HUES64 (cell line): ENCODE data around the gene SYNE1.
"Not testable (repeated sequence)": the region's sequence is repeated elsewhere in the genome, so short reads cannot be mapped to it uniquely, and the experiment has no call there.

Source experiments
- H3K27ac ChIP-seq: 2 replicates; pipeline ENCODE4 v1.7.0; 2013; ENCODE audit warnings: low read depth, low read length, inconsistent platforms
- H3K27me3 ChIP-seq: 2 replicates; pipeline ENCODE4 v1.6.1; 2013; ENCODE audit warnings: mild to moderate bottlenecking, low read length; ENCODE audit not compliant: insufficient read depth
- H3K36me3 ChIP-seq: 2 replicates; pipeline ENCODE4 v1.6.1; 2013; ENCODE audit warnings: mild to moderate bottlenecking, low read length; ENCODE audit not compliant: insufficient read depth
- H3K4me1 ChIP-seq: 2 replicates; pipeline ENCODE4 v1.6.1; 2013; ENCODE audit warnings: mild to moderate bottlenecking, low read length, moderate library complexity; ENCODE audit not compliant: insufficient read depth
- H3K4me3 ChIP-seq: 2 replicates; pipeline ENCODE4 v1.5.1; 2013; ENCODE audit warnings: mild to moderate bottlenecking, low read length, moderate library complexity
- H3K9ac ChIP-seq: 2 replicates; pipeline ENCODE4 v1.6.1; 2013; ENCODE audit warnings: mild to moderate bottlenecking, low read depth, low read length
- H3K9me3 ChIP-seq: 2 replicates; pipeline ENCODE4 v1.6.1; 2013; ENCODE audit warnings: low read depth, low read length; ENCODE audit not compliant: insufficient read depth
- WGBS: fragments of 150-250, 120-280 bp; methylation state at CpG from one replicate; pipeline ENCODE4 v1.1.7; 2013; ENCODE audit warnings: missing lambda C conversion rate; 5-methylcytosine and 5-hydroxymethylcytosine counted together

Gene SYNE1

DNA sequence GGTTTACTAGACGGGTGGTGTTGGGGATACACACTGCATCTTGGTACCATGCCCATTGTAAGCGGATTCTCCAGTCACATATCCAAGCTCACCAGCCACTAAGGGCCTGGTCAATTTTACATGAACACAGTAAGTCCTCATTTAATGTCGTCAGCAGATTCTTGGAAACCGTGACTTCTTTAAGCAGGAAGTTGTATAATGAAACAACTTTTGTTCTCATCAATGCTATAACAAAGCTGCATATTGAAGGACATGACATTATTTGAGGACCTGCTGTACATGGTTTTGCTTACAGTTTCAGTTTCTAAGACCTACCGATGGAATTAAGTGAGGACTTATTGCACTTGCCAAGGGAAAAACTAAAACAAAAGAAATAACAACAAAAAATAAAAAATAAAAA, 295.6 kb downstream of the SYNE1 start:
- H3K27me3 ChIP-seq: no peaks in the 10 kb centered on the region
- WGBS: 97% methylated on average over 5 of the region's 5 CpGs

DNA sequence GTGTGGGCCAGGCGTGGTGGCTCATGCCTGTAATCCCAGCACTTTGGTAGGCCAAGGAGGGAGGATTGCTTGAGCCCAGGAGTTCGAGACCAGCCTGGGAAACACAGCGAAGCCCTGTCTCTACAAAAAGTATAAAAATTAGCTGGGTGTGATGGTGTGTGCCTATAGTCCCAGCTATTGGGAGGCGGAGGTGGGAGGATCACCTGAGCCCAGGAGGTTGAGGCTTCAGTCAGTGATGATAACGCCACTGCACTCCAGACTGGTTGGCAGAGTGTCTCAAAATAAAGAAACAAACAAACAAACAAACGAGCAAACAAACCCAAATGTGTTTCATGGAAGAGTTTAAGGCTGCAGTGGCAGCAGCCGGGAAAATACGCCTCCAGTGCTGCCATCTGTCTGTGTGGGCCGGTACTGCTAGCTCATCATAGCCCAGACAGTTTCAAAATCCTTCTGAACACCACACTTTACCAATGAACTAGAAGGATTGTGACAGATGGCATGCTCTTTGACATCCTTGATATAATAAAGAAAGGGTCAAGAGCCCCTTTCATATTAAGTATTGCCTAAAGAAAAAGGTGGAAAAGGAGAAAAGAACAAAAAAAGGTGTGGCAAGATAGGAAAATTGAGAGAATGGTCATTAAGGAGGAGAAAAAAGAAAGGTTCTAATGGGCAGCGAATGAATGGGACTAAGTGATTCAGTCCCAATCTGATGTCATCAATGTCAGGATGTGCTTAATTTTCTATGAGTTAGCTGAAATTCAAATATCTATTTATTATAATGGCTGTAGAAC, 298.6 kb downstream of the SYNE1 start:
- no peaks in the 10 kb centered on the region for H3K27me3 ChIP-seq
- H3K4me1 ChIP-seq: no peaks in the 10 kb centered on the region
- WGBS: 71% methylated on average over 10 of the region's 10 CpGs

More for the DNA sequence above, 295.6 kb downstream of the SYNE1 start:
- H3K36me3 ChIP-seq: no peaks in the 10 kb centered on the region
- no peak overlapping the region for H3K9ac ChIP-seq
- no peaks in the 10 kb centered on the region for H3K4me1 ChIP-seq
- no peaks in the 10 kb centered on the region for H3K9me3 ChIP-seq
- H3K4me3 ChIP-seq: no peak overlapping the region
- no peak overlapping the region for H3K27ac ChIP-seq

DNA sequence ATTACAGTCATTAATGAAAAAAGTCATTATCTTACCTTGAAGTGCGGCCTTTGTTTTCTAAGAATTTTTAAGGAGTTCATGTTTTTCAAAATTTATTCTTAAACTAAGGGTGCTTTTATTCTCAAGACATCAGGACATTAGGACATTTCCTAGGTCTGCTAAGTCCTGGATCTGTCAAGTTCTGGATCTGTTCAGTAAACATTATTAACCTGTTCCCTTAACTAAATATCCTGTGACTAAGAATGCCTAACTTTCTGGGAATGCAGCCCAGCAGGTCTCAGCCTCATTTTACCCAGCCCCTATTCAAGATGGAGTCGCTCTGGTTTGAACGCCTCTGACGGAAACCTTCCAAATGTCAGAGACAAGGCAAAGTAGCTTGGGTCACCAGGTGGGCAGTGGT, 302.6 kb downstream of the SYNE1 start:
- Histone ChIP-seq H3K9ac (no peak overlapping the region), H3K27me3 (no peaks in the 10 kb centered on the region), H3K4me1 (no peaks in the 10 kb centered on the region), H3K4me3 (no peak overlapping the region), H3K27ac (no peak overlapping the region), H3K9me3 (no peaks in the 10 kb centered on the region), H3K36me3 (no peaks in the 10 kb centered on the region)
- WGBS: 98% methylated on average over 3 of the region's 4 CpGs

More for the DNA sequence above, 298.6 kb downstream of the SYNE1 start:
- Histone ChIP-seq H3K9me3 (no peaks in the 10 kb centered on the region), H3K9ac (no peak overlapping the region), H3K4me3 (no peak overlapping the region), H3K36me3 (no peaks in the 10 kb centered on the region), H3K27ac (no peak overlapping the region)

DNA sequence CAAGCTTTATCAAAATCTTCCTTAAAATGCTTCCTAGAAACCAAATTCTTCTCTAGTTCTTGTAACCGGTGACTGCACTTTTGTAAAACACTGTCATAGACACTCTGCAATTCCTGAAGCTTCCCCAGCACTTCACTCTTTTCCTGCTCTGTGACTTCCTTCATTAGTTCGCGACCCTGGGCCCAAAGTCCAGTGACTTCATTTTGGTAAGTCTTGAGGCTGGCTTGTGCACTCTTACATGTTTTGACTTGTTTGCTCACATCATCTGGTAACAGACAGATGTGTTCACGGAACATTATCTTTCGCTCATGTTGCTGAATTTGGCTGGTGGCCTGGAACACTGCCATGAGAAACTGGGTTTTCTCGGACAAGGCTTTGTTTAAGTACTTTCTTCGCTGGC, 306.2 kb downstream of the SYNE1 start:
- 95% methylated on average over 7 of the region's 7 CpGs for WGBS
- Histone ChIP-seq H3K9me3 (no peaks in the 10 kb centered on the region), H3K9ac (no peak overlapping the region), H3K4me3 (no peak overlapping the region), H3K27ac (no peak overlapping the region), H3K4me1 (no peaks in the 10 kb centered on the region), H3K27me3 (no peaks in the 10 kb centered on the region), H3K36me3 (no peaks in the 10 kb centered on the region)

DNA sequence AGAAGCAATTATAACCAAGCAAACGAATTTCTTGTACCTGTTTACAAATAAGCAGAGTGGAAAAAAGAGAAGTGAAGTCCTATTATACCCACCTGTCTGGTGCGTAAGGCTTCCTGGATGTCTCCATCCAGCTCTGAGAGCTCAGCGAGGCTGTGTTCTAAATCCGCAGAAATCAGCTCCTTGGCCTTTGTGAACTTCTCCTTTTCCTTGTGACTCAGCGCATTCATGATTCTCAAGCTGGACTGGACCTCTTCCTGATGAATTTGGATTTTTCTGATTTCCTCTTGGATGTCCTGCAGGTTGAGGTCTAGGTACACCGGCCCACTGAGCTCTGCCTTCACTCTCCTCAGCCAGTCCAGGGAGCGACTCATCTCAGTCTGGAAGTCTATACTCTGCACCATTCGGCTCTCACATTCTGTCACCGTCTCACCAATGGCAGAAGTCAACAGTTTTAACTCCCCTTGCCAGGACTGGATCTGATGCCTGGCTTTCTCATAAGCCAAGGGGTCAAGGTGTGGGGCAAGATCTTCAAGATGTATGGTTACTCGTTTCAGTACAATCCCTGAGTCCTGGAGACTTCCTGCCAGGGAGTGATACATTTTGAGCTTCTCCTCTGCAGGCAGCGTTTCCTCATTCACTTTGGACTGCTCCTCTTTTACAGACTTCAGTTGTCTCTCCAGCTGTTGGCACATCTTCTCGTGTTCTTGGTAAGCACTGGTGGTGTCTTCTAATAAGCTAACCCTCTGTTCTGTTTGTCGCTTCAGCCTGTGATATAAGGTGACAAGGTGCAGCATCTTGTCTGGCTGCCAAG, 307.3 kb downstream of the SYNE1 start:
- H3K27ac ChIP-seq: no peak overlapping the region
- H3K4me1 ChIP-seq: no peaks in the 10 kb centered on the region
- H3K27me3 ChIP-seq: no peaks in the 10 kb centered on the region
- no peak overlapping the region for H3K4me3 ChIP-seq
- 94% methylated on average over 13 of the region's 13 CpGs for WGBS
- no peaks in the 10 kb centered on the region for H3K36me3 ChIP-seq
- H3K9ac ChIP-seq: no peak overlapping the region
- H3K9me3 ChIP-seq: no peaks in the 10 kb centered on the region

DNA sequence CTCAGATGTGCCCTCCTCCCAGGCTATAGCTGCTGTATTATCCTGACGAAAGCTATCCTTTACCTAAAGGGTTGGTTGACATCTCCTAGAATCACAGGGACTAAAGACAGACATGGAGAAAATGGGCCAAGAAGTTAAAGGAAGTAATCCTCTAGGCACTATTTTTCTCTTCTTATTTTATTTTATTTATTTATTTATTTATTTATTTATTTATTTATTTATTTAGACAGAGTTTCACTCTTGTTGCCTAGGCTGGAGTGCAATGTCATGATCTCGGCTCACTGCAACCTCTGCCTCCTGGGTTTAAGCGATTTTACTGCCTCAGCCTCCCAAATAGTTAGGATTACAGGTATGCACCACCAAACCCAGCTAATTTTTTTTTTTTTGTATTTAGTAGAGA, 309.0 kb downstream of the SYNE1 start:
- H3K9me3 ChIP-seq, H3K27me3 ChIP-seq, H3K9ac ChIP-seq, H3K27ac ChIP-seq, H3K4me3 ChIP-seq, H3K36me3 ChIP-seq, H3K4me1 ChIP-seq: not testable (repeated sequence)
- WGBS: 92% methylated on average over 3 of the region's 3 CpGs

DNA sequence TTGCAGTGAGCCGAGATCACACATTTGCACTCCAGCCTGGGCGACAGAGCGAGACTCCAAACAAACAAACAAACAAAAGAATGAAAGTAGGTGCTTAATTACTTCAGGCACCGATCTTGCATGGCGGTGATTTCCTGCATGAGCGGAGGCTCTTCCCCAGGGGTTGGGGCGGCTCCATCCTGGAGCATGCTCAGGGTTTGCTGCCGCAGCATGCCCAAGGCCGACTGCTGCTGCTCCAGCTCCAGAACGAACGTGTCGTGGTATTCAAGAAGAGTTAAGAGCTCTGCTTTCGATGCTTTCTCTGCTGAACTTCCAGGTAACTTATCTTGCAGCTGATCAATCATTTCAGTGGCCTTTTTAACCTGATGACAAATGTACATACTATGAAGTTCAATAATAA, 313.8 kb downstream of the SYNE1 start:
- H3K36me3 ChIP-seq: no peaks in the 10 kb centered on the region
- H3K27ac ChIP-seq: no peak overlapping the region
- H3K9ac ChIP-seq: no peak overlapping the region
- no peaks in the 10 kb centered on the region for H3K27me3 ChIP-seq
- WGBS: 93% methylated on average over 13 of the region's 13 CpGs
- H3K9me3 ChIP-seq: no peaks in the 10 kb centered on the region
- H3K4me3 ChIP-seq: no peak overlapping the region
- H3K4me1 ChIP-seq: no peaks in the 10 kb centered on the region

DNA sequence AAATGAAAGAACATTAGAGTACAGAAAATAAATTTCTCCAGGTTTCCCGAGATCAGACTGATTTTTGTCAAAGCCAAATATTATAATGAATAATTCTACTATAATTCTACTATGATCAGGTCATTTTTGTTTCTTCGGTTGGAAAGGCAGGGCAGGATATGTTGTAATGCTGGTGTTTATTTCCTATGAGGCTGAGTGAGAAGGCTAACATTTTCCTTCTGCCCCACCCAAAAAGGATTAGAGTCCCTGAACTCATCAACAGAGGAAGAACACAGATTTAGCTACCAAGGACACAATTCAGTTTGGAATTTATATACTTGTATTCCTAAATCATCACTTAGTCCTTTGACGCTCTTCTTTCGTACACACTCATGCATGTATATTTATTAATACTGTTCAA, 318.9 kb downstream of the SYNE1 start:
- Histone ChIP-seq H3K36me3 (no peaks in the 10 kb centered on the region), H3K9me3 (no peaks in the 10 kb centered on the region), H3K27me3 (no peaks in the 10 kb centered on the region), H3K4me1 (no peaks in the 10 kb centered on the region), H3K27ac (no peak overlapping the region), H3K9ac (no peak overlapping the region), H3K4me3 (no peak overlapping the region)
- WGBS: no CpG with 5 or more reads among the region's 4 CpGs

DNA sequence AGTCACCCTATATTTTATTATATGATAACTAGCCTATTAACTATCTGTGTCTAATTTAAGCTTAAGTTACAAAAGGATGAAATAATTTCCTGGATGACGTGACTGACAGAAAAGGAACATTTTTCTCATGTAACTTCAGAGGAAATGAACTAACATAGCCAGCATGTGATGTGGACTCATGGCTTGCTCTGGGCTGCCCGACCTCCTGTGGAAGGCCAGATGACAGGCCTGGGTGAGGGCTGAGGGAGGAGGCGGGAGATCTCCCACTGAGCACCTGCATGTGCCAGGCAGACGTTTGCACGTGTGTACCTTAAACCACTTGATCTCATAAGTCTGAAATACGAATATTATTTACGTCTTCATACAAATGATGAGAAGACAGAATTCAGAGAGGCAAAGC, 321.1 kb downstream of the SYNE1 start:
- no peaks in the 10 kb centered on the region for H3K4me1 ChIP-seq
- no peak overlapping the region for H3K9ac ChIP-seq
- H3K27me3 ChIP-seq: no peaks in the 10 kb centered on the region
- WGBS: 82% methylated on average over 7 of the region's 7 CpGs
- H3K4me3 ChIP-seq: no peak overlapping the region
- no peak overlapping the region for H3K27ac ChIP-seq
- H3K9me3 ChIP-seq: no peaks in the 10 kb centered on the region
- H3K36me3 ChIP-seq: no peaks in the 10 kb centered on the region

DNA sequence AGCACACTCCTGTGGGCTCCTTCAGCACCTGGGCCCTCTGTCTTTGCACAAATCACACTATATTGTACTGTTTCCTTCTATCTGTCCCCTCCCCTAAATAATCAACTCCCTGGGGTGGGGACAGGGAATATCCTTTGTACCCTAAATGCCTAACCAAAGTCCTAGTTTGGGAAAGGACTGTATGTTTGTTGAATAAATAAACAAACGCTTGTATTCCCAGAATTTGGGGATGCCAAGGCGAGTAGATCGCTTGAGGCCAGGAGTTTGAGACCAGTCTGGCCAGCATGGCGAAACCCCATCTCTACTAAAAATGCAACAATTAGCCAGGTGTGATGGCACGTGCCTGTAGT, 322.7 kb downstream of the SYNE1 start:
- H3K27me3 ChIP-seq: no peaks in the 10 kb centered on the region
- H3K4me3 ChIP-seq: no peak overlapping the region
- no peaks in the 10 kb centered on the region for H3K36me3 ChIP-seq
- no peak overlapping the region for H3K9ac ChIP-seq
- WGBS: 90% methylated on average over 5 of the region's 5 CpGs
- H3K4me1 ChIP-seq: no peaks in the 10 kb centered on the region
- no peaks in the 10 kb centered on the region for H3K9me3 ChIP-seq
- H3K27ac ChIP-seq: no peak overlapping the region

DNA sequence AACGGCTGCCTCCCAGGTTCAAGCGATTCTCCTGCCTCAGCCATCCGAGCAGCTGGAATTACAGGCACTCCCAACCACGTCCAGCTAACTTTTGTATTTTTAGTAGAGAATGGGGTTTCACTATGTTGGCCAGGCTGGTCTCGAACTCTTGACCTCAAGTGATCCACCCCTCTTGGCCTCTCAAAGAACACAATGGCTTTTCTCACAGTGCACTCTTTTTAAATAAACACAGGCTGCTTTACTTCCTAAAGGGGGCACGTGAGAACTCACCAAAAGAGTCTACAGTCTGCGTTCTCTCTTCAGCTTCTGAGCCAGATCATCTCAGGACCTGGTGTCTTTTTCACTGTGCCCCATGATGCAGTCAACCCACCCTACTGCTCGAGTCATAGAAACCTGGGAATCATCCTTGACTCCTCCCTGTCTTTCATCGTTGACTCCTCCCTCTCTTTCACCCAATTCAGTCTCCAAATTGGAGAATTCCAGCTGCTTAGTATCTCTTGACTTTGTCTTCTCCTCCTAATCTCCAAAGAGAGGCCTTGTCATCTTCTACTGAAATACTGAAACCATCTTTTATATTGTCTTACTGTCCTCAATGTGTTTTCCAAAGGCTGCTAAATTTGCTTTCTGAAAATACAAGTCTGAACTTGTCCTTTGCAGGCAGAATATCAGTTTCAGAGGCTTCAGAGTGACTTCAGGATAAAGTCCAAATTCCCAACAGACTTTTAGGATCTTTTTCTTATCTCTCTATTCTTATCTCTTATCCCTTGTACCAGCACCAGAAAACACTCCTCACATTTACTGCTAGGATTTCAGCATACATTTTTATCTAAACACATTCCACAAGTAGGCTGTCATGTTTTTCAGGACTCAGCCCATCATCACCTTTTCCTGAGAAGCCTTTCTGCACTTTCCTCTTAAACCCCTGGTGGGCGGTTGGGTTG, 323.4 kb downstream of the SYNE1 start:
- no peaks in the 10 kb centered on the region for H3K4me1 ChIP-seq
- no peaks in the 10 kb centered on the region for H3K27me3 ChIP-seq
- WGBS: 86% methylated on average over 10 of the region's 10 CpGs
- no peak overlapping the region for H3K9ac ChIP-seq
- no peak overlapping the region for H3K4me3 ChIP-seq
- no peaks in the 10 kb centered on the region for H3K9me3 ChIP-seq
- no peaks in the 10 kb centered on the region for H3K36me3 ChIP-seq
- H3K27ac ChIP-seq: no peak overlapping the region; the same call in 1 of the 2 replicates
